Measurements from ENCODE around the gene IQCF5.

The IQCF5 gene

DNA sequence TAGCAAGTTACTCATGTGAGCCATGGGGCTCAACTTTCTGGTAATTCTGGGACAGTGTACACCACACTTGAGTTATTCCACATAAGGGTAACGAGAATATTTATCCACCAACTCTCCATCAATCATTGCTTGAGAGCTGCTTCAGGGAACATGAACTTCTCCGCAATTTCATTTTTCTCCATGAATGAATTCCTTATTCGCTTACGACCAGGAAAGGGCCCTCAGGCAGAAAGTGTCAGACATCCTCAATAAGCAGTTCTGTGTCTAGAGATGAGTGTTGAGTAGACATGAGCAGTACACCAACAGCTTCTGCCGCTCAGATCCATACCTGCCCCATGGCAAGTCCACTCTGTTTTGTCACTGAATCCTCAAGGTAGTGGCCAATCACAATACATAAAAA, 38.8 kb downstream of the IQCF5 start:
- ChIA-PET POLR2A (no interaction called here), CTCF (interaction anchor here (0.9 kb wide), 1 partner anchor 16 kb away, joined by 3 read pairs; no protein-coding TSS in a partner anchor)
- DNase-seq (ENCODE audit: extremely low spot score), result no peak
- TF ChIP-seq, protein P1, sequence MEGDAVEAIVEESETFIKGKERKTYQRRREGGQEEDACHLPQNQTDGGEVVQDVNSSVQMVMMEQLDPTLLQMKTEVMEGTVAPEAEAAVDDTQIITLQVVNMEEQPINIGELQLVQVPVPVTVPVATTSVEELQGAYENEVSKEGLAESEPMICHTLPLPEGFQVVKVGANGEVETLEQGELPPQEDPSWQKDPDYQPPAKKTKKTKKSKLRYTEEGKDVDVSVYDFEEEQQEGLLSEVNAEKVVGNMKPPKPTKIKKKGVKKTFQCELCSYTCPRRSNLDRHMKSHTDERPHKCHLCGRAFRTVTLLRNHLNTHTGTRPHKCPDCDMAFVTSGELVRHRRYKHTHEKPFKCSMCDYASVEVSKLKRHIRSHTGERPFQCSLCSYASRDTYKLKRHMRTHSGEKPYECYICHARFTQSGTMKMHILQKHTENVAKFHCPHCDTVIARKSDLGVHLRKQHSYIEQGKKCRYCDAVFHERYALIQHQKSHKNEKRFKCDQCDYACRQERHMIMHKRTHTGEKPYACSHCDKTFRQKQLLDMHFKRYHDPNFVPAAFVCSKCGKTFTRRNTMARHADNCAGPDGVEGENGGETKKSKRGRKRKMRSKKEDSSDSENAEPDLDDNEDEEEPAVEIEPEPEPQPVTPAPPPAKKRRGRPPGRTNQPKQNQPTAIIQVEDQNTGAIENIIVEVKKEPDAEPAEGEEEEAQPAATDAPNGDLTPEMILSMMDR (IDR thresholded peaks at IDR 0.05; ENCODE audit: control extremely low read depth, extremely low read depth, low read depth, missing control alignments), result no peak

DNA sequence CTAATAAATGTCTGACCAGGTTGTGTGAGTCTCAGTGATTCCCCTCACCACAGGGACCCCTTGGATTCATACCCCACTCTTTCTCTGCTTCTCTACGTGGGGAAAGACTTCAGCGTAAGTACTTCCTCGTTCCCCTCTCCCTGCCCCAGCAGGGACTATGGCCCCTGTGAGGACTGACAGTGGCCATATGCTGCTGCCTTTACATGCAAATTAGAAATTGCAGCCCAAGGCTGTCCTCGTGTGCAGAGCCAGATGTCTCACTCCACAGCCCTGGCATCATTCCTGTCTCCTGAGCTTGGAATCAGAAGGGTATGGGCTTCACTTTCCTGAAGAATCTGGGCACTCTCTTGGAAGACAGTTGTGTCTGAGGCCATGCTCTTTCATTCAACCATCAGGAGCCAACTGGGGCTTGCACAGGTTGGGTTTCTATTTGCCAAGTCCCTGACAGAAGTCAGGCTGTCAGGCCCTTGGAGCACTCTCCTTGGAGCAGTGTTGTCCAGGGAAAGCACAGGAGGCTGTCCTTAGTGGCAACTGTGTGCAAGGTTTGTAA, 44.5 kb downstream of the IQCF5 start:
- TF ChIP-seq, protein P1 (IDR thresholded peaks at IDR 0.05; ENCODE audit: control extremely low read depth, extremely low read depth, low read depth, missing control alignments), result no peak
- POLR2A ChIA-PET, result no interaction called here
- no peak for DNase-seq (ENCODE audit: extremely low spot score)
- CTCF ChIA-PET, result no interaction called here

DNA sequence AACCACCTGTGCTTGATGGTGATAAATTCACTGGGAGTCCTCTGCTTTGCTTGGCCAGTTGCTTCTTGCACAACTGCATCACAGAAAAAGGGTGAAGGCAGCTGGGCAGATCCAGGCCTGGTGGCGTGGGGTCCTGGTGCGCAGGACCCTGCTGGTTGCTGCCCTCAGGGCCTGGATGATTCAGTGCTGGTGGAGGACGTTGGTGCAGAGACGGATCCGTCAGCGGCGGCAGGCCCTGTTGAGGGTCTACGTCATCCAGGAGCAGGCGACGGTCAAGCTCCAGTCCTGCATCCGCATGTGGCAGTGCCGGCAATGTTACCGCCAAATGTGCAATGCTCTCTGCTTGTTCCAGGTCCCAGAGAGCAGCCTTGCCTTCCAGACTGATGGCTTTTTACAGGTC, 45.1 kb downstream of the IQCF5 start:
- ChIA-PET CTCF (no interaction called here), POLR2A (no interaction called here)
- TF ChIP-seq, protein P1 (IDR thresholded peaks at IDR 0.05; ENCODE audit: control extremely low read depth, extremely low read depth, low read depth, missing control alignments), result no peak
- no peak for DNase-seq (ENCODE audit: extremely low spot score)

DNA sequence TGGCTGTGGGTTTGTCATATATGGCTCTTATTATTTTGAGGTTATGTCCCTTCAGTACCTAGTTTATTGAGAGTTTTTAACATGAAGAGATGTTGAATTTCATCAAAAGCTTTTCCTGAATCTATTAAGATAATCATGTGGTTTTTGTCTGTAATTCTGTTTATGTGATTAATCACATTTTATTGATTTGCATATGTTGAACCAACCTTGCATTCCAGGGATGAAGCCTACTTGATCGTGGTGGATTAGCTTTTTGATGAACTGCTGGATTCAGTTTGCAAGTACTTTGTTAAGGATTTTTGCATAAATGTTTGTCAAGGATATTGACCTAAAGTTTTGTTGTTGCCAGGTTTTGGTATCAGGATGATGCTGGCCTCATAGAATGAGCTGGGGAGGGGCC, 47.1 kb downstream of the IQCF5 start:
- TF ChIP-seq, protein P1 (IDR thresholded peaks at IDR 0.05; ENCODE audit: control extremely low read depth, extremely low read depth, low read depth, missing control alignments), result no peak
- ChIA-PET CTCF (interaction anchor here (1.0 kb wide), 1 partner anchor 9 kb away, joined by 3 read pairs; no protein-coding TSS in a partner anchor), POLR2A (no interaction called here)
- DNase-seq (ENCODE audit: extremely low spot score), result no peak

Measured in GM10248 (cell line).